Bronchial epithelial cell (primary cell): ENCODE results near the gene UBXN1. TPM values are rescaled to one million over a fixed set of nuclear protein-coding genes. Genes with fewer than 3 reads are reported as not detected.

Source experiments
- DNase-seq: peaks from one replicate; pipeline ENCODE4 v3.0.0-alpha.2; 2010; ENCODE audit warnings: low read depth
- FAIRE-seq: peaks from 2 replicates; lab custom pipeline; 2011; peaks lifted over from hg19 to GRCh38; lab: Jason Lieb, UNC
- H3K27me3 ChIP-seq: 2 replicates; pipeline ENCODE4 v1.5.1; 2011; ENCODE audit warnings: low read length; ENCODE audit not compliant: control insufficient read depth, insufficient read depth
- H3K36me3 ChIP-seq: 2 replicates; pipeline ENCODE4 v1.5.1; 2011; ENCODE audit warnings: low read length; ENCODE audit not compliant: control insufficient read depth, insufficient read depth
- H3K4me3 ChIP-seq: 2 replicates; pipeline ENCODE4 v1.5.1; 2011; ENCODE audit warnings: mild to moderate bottlenecking, low read depth, low read length, control low read depth
- total RNA-seq: library from RNA; depleted of rRNA; stranded (reverse); fragments of >200 nt; gene quantifications from 2 replicates; pipeline ENCODE4 v1.2.1, GENCODE V29; 2014
- TF ChIP-seq, protein P1 (sequence below): IDR thresholded peaks from 2 replicates; pipeline ENCODE4 v1.5.1; 2011; ENCODE audit warnings: mild to moderate bottlenecking, moderate library complexity, low read length, control low read depth, inconsistent platforms; ENCODE audit not compliant: insufficient read depth, severe bottlenecking

UBXN1 gene, protein sequence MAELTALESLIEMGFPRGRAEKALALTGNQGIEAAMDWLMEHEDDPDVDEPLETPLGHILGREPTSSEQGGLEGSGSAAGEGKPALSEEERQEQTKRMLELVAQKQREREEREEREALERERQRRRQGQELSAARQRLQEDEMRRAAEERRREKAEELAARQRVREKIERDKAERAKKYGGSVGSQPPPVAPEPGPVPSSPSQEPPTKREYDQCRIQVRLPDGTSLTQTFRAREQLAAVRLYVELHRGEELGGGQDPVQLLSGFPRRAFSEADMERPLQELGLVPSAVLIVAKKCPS
- 176 and 227 TPM in 2 replicates for total RNA-seq

- TF ChIP-seq, protein P1, sequence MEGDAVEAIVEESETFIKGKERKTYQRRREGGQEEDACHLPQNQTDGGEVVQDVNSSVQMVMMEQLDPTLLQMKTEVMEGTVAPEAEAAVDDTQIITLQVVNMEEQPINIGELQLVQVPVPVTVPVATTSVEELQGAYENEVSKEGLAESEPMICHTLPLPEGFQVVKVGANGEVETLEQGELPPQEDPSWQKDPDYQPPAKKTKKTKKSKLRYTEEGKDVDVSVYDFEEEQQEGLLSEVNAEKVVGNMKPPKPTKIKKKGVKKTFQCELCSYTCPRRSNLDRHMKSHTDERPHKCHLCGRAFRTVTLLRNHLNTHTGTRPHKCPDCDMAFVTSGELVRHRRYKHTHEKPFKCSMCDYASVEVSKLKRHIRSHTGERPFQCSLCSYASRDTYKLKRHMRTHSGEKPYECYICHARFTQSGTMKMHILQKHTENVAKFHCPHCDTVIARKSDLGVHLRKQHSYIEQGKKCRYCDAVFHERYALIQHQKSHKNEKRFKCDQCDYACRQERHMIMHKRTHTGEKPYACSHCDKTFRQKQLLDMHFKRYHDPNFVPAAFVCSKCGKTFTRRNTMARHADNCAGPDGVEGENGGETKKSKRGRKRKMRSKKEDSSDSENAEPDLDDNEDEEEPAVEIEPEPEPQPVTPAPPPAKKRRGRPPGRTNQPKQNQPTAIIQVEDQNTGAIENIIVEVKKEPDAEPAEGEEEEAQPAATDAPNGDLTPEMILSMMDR, result no peak
- H3K27me3 ChIP-seq, result no peaks in the 10 kb centered on the region
- FAIRE-seq (no peak), DNase-seq (peak; percentile 75)
- H3K36me3 ChIP-seq, result peaks cover 5% of the 10 kb centered on the region
- peak within 1 kb of the TSS; percentile 98 for H3K4me3 ChIP-seq
Measured at GRCh38 chr11:62678770-62679696, at the start of gene UBXN1. UBXN1 (minus strand) TSS chr11:62679073; CDS start chr11:62678923, 150 bp downstream.

DNA sequence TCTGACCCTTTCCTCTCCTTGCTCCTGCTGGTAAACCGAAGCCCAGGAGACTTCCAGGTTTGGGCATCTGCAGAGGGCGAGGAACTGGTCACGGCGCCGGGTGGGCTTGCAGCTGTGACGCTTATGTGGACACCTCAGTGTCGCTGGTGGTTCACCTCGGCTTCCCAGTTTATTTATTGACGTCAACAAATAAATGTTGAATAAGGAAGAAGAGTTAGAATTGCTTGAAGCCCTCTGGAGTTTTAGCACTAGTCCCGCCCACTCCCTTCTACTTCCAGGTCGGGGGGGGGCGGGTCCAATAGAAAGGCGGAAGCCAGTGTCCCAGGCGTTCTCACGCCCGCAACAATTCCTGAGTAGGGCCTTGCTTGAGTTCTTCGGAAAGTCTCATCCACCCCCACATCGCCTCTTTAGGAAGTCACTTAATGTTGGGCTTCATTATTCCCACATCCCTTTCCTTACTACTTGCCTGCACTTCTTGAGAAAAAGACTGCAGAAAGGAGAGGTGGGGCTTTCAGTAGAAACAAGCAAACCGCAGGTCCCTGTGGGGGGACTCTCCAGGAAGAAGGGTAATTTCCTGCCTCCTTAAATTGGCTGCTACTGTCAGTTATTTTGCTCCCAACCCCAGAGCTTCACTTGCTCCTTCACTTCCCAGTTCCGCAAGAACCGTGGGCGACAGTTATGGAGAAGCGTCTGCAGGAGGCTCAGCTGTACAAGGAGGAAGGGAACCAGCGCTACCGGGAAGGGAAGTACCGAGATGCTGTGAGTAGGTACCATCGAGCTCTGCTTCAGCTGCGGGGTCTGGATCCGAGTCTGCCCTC lies 49.5 kb upstream of the UBXN1 start, which contains the start of gene TTC9C:
Gene TTC9C, plus strand, starts transcription at position 316 of the 818 bp plus-strand sequence. Its CDS starts 363 bp downstream, at position 679.
- Histone ChIP-seq H3K27me3 (no peaks in the 10 kb centered on the region), H3K4me3 (peak within 1 kb of the TSS; percentile 92), H3K36me3 (peaks cover 4% of the 10 kb centered on the region)
- TF ChIP-seq, protein P1, result no peak
- DNase-seq (peak; percentile 76), FAIRE-seq (no peak)

- Histone ChIP-seq H3K4me3 (peak overlapping the region; percentile 92), H3K27me3 (no peaks in the 10 kb centered on the region), H3K36me3 (peaks cover 7% of the 10 kb centered on the region)
- TF ChIP-seq, protein P1, result no peak
- peak; percentile 94 for DNase-seq
- FAIRE-seq, result no peak
Measured at GRCh38 chr11:62727872-62728170, 48.9 kb upstream of the UBXN1 start.

DNA sequence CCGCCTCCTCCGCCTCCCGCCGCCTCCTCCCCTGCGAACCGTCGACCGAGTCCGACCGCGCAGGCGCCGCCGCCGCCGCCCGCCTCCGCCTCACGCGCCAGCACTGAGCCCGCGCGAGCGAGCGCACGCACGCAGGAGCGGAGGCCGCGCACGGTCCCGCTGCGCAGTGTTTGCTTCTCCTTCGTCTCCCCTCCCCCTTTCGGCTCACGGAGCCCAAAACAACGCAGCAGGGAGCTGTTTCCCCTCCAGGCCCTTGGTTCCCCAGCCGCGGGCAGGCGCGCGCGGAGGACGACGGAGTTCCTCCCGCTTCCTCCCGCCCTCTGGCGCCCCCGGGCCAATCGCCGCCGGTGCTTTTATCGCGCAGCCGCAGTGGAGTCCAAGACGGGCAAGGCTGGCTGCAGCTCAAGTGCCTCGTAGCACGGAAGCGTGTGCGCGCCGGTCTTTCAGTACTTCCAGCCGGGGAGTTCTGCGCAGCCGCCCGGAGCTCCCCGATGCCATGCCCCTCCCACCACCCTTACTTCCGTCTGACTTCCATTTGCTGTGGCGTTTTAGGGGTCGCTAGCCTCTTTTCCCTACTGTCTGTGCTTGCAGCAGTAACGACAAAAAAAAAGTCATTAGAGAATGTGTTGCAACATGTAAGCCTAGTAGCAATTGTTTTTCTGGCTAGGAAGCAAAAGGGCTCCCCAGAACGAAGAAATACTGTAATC lies 48.4 kb upstream of the UBXN1 start, which contains the start of gene HNRNPUL2:
Gene HNRNPUL2, minus strand, starts transcription at position 293 of the 707 bp plus-strand sequence. CDS start 301 bp downstream, outside the sequence.
- Histone ChIP-seq H3K36me3 (peaks cover 10% of the 10 kb centered on the region), H3K27me3 (no peaks in the 10 kb centered on the region), H3K4me3 (peak within 1 kb of the TSS; percentile 92)
- FAIRE-seq (no peak), DNase-seq (peak; percentile 93)
- TF ChIP-seq, protein P1, result no peak

- Histone ChIP-seq H3K4me3 (peak overlapping the region; percentile 92), H3K36me3 (peaks cover 15% of the 10 kb centered on the region), H3K27me3 (no peaks in the 10 kb centered on the region)
- no peak for DNase-seq
- TF ChIP-seq, protein P1, result no peak
- FAIRE-seq, result no peak
Measured at GRCh38 chr11:62726915-62727164, 48.0 kb upstream of the UBXN1 start.
